ENCODE results near the gene CDON. TPM values are rescaled to one million over a fixed set of nuclear protein-coding genes. Genes with fewer than 3 reads are reported as not detected.

Gene CDON
- total RNA-seq, 2 donors from 2014 or later = 9.8 to 26.9 TPM

DNA sequence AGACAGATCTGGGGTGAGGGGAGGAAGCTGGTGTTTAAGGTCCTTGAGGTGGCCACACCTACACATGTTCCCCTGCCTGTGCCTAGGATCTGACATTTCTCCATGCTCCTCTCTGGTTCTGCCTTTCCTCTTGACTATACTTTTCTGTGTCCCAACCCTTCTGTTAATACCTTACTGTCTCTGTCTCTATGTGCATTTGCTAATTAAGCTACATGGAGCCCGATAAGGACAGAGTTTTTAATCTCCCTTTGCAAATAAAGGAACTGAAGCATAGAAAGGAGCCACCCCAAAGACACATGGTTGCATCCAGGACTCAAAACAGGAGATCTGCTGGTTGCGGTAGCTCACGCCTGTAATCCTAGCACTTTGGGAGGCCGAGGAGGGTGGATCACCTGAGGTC is 33.1 kb upstream of the CDON start:
- no peak for DNase-seq (ENCODE audit: low spot score)
- Histone ChIP-seq H3K9me3 (no peaks in the 10 kb centered on the region), H3K4me1 (replicated peaks) (peaks cover 3% of the 10 kb centered on the region), H3K27ac (no peak overlapping the region), H3K36me3 (no peaks in the 10 kb centered on the region), H3K27me3 (replicated peaks; ENCODE audit: insufficient read depth) (no peaks in the 10 kb centered on the region), H3K4me3 (no peak overlapping the region)
- intact Hi-C loops (cut with DNase I) = no loop called here
- WGBS = 91% methylated on average over 4 of the region's 4 CpGs
- TF ChIP-seq POLR2AphosphoS5 (IDR thresholded peaks at IDR 0.05) (no peak), POLR2A (IDR thresholded peaks at IDR 0.05) (no peak)
- TF ChIP-seq, protein P1, sequence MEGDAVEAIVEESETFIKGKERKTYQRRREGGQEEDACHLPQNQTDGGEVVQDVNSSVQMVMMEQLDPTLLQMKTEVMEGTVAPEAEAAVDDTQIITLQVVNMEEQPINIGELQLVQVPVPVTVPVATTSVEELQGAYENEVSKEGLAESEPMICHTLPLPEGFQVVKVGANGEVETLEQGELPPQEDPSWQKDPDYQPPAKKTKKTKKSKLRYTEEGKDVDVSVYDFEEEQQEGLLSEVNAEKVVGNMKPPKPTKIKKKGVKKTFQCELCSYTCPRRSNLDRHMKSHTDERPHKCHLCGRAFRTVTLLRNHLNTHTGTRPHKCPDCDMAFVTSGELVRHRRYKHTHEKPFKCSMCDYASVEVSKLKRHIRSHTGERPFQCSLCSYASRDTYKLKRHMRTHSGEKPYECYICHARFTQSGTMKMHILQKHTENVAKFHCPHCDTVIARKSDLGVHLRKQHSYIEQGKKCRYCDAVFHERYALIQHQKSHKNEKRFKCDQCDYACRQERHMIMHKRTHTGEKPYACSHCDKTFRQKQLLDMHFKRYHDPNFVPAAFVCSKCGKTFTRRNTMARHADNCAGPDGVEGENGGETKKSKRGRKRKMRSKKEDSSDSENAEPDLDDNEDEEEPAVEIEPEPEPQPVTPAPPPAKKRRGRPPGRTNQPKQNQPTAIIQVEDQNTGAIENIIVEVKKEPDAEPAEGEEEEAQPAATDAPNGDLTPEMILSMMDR (IDR thresholded peaks at IDR 0.05) = no peak

DNA sequence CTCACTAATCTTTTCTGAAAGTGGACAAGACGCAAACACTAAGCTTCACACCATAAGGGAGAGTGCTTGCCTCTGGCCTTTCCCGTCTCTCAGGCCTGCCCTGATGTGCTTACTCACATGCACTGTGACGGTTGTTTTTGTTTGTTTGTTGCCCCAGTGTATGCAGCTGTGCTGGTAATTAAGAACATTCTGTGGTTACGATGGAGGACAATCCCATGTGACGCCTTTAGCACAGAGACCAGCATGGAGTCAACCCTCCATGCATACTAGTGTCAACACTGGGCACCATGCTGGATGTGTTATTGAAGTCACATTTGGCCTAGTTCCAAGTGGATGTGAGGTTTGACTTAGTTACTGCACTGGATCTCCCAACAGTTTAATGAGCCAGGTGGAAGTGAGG is 27.8 kb upstream of the CDON start:
- WGBS = 95% methylated on average over 5 of the region's 5 CpGs
- Histone ChIP-seq H3K4me1 (replicated peaks) (peaks cover 3% of the 10 kb centered on the region), H3K4me3 (no peak overlapping the region), H3K27ac (no peak overlapping the region), H3K36me3 (no peaks in the 10 kb centered on the region), H3K9me3 (no peaks in the 10 kb centered on the region), H3K27me3 (replicated peaks; ENCODE audit: insufficient read depth) (no peaks in the 10 kb centered on the region)
- no peak for DNase-seq (ENCODE audit: low spot score)
- TF ChIP-seq POLR2AphosphoS5 (IDR thresholded peaks at IDR 0.05) (no peak), POLR2A (IDR thresholded peaks at IDR 0.05) (no peak)
- TF ChIP-seq, protein P1 (IDR thresholded peaks at IDR 0.05) = no peak
- intact Hi-C loops (cut with DNase I) = no loop called here

DNA sequence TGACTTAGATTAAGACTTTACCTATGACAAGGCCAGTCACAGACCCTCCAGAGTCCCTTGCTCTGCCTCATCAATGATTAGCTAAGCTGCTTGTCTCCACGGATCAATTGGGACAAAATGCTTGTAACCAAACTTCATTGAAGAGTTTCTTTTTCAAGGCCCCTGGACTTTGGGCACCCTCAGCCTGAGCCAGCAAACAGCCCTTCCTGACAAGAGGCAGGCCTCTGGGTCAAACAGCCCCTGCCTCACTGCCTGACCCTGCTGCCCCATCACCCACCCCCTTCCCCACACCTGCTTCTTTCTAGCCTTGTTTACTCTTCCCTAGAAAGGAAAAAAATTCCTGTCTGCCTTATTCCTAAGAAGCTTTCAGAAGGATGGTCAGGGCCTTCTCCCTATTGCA is 26.3 kb upstream of the CDON start:
- no peaks in the 10 kb centered on the region for H3K9me3 ChIP-seq
- intact Hi-C loops (cut with DNase I) = no loop called here
- WGBS = 74% methylated on average over 1 of the region's 1 CpG
- peaks cover 3% of the 10 kb centered on the region for H3K4me1 ChIP-seq (replicated peaks)
- no peaks in the 10 kb centered on the region for H3K36me3 ChIP-seq
- DNase-seq (ENCODE audit: low spot score) = no peak
- no peaks in the 10 kb centered on the region for H3K27me3 ChIP-seq (replicated peaks; ENCODE audit: insufficient read depth)
- no peak overlapping the region for H3K27ac ChIP-seq
- TF ChIP-seq POLR2AphosphoS5 (IDR thresholded peaks at IDR 0.05) = no peak
- TF ChIP-seq, protein P1 (IDR thresholded peaks at IDR 0.05) = no peak
- no peak for TF ChIP-seq POLR2A (IDR thresholded peaks at IDR 0.05)
- H3K4me3 ChIP-seq = no peak overlapping the region

DNA sequence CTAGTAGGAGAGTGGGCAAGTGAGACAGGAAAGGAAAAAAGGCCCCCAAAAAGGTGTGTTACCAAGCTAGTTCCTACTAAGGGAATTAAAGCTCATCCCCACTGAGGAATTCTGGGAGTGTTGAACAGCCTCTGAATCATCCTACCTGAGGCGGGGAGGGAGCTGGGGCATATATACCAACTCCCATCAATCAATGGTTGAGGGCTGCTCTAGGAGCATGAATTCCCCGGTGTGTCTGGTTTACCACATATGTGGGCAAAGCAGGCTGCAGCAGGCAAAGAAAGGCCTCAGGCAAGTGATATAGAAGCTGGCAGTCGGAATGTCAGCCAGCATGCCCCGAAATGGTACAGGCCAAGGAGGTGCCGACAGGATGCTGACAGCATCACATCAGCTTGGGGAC is 23.6 kb upstream of the CDON start:
- Histone ChIP-seq H3K27me3 (replicated peaks; ENCODE audit: insufficient read depth) (no peaks in the 10 kb centered on the region), H3K36me3 (no peaks in the 10 kb centered on the region), H3K4me1 (replicated peaks) (no peaks in the 10 kb centered on the region), H3K4me3 (no peak overlapping the region), H3K27ac (no peak overlapping the region), H3K9me3 (no peaks in the 10 kb centered on the region)
- no peak for TF ChIP-seq POLR2A (IDR thresholded peaks at IDR 0.05)
- TF ChIP-seq, protein P1 (IDR thresholded peaks at IDR 0.05) = no peak
- no peak for TF ChIP-seq POLR2AphosphoS5 (IDR thresholded peaks at IDR 0.05)
- WGBS = 78% methylated on average over 5 of the region's 5 CpGs
- intact Hi-C loops (cut with DNase I) = no loop called here
- DNase-seq (ENCODE audit: low spot score) = no peak

DNA sequence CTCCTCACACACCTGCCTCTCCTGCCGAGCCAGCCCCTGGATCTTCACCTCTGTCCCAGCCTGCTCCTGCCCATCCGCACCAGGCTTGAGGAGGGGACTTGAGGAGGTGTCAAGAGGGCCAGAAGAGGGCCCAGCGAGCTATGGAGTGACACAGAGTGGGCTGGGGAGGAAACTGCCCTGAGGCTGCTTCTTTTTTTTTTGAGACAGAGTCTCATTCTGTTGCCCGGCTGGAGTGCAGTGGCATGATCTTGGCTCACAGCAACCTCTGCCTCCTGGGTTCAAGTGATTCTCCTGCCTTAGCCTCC is 21.9 kb upstream of the CDON start:
- TF ChIP-seq POLR2A (IDR thresholded peaks at IDR 0.05) (no peak), POLR2AphosphoS5 (IDR thresholded peaks at IDR 0.05) (no peak)
- TF ChIP-seq, protein P1 (IDR thresholded peaks at IDR 0.05) = no peak
- Histone ChIP-seq H3K36me3 (no peaks in the 10 kb centered on the region), H3K4me1 (replicated peaks) (peaks cover 1% of the 10 kb centered on the region), H3K4me3 (no peak overlapping the region), H3K27me3 (replicated peaks; ENCODE audit: insufficient read depth) (no peaks in the 10 kb centered on the region), H3K27ac (no peak overlapping the region), H3K9me3 (no peaks in the 10 kb centered on the region)
- intact Hi-C loops (cut with DNase I) = no loop called here
- WGBS = 64% methylated on average over 4 of the region's 4 CpGs
- DNase-seq (ENCODE audit: low spot score) = no peak
